HG03565 (cell line): Measurements from ENCODE around the gene DENND1A.
"Not testable (repeated sequence)": the region's sequence is repeated elsewhere in the genome, so short reads cannot be mapped to it uniquely, and the experiment has no call there.

Experiments used
- ATAC-seq: cut with Tn5 transposase; IDR thresholded peaks from one replicate; pipeline ENCODE4 v1.9.1; 2021; ENCODE audit warnings: mild to moderate bottlenecking, moderate library complexity; ENCODE audit not compliant: unreplicated experiment

Gene DENND1A

DNA sequence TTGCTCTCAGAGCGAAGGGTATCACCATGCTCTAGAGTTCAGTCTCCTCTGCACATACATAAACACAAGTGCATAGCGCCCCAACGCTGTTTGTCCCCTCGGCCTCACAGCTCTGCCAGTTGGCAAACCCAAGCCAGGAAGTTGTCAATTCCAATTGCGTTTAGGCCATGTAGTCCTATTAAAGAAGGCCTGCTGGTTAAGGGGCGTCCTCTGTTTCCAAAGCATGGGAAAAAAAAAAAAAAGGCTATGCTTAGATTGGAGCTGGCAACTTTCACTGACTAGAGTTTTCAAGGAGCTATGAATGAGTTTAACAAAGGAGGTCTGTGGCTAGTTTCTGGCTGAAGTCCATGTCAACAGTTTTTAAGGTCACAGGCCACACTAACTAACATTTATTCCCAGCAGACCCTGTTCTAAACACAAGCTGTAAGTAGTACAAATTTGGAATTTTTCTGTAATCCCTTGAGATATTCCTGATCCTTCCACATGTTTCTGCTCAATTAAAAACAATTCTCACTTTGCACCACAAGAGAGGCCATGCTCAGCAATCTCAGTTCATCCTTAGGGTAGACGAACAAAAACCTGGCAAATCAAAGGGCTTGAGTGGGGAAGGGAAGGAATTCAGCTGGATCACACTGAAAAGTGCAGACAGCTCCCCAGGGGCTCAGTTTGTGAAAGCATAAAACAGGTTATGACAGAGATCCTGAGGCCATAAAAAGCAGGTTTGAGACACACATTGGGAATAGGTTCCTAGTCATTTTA is 187.7 kb downstream of the DENND1A start:
- ATAC-seq: no peak

DNA sequence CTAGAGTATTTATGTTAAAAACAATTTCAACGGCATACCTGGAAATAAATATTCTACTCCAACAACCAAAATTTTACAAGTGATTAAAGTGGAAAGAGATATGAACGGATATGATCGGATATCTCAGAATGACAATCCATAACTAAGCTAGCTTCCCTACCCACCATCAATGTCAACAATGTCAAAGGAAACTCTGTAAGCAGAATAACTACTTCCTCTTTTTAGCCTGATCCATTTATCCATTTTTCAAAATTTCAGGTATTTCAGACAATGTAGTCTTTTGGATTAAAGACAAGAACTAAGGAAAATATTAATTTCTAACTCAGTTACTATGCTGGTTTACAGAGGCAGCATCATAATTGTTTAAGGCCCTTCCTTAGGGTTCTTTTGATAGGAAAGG is 188.7 kb downstream of the DENND1A start:
- no peak for ATAC-seq

DNA sequence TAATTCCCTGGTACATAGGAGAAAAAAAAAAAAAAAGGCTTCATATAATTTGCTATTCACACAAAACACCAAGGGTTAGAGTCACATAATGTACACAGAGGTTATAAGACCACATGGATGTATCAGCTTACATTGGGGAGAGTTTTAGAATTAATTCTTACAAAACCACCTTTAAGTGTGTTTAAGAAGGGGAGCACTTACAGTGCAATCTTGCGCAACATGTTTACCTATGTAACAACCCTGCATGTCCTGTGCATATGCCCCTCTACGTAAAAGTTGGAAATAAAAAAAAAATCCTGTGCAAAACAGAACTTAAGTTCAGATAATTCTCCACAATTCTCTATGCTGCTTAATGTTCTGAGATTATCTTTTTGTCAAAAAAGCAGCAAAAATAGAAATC is 190.0 kb downstream of the DENND1A start:
- ATAC-seq: no peak

DNA sequence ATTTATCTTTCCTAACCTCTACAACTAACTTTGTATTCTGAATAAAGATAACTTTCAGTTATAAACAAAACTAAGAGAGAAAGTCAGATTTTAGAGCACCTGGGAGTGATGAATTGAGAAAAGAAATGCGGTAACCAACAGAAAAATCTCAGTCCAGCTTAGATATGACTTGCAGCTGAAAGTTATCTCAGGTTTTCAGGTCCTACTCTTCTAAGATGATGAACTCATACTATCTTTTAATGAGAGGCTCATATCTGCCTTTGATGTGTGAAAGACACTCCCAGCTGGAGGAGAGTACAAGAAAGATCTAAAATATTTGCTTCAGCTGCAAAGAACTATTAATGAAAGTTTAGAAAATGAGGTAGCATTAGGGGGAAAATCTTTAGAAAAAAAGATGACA is 190.5 kb downstream of the DENND1A start:
- ATAC-seq: no peak

DNA sequence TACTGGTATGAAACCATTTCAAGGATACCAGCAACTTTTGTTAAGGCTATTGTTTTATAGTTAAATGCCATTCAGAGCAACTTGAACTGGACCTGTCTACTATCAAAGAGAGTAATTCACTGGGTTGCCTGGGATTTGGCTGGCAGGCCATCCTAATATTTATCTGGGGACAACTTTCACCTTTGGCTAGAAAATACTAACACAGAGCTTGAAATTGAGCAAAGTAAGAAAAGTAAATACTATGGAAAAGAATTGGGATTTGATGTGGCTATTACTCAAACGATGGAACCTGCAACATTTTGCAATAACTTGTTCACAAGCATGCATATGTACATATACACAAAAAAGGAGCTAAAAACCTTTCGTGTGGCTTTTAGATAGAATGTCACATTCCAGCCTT is 191.3 kb downstream of the DENND1A start:
- no peak for ATAC-seq

DNA sequence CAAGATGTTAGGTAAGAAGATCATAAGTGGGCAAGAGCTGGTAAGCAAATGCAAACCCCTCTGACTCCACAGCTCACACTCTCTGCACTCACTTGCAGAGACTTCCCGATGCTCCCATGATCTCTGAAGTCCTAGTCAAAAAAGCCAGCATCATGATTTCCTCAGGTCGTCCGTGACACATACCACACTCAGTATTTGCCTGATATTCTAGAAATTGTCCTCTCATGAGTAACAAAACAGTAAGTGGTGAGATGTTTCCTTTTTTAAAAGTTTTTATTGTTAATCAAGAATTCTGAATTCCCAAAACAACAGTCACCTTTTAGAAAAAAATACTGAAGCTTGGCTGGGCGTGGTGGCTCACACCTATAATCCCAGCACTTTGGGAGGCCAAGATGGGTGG is 194.6 kb downstream of the DENND1A start:
- no peak for ATAC-seq

DNA sequence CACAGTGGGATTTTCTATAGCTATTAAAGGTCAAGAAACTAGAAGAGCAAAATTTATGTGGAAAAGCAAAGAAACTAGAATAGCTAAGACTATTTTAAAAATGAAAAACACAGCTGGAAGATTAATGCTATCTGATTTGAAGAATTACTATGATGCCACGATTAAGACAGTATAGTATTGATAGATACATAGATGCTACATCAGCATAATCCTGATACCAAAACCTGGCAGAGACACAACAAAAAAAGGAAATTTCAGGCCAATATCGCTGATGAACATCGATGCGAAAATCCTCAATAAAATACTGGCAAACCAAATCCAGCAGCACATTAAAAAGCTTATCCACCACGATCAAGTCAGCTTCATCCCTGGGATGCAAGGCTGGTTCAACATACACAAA is 201.4 kb downstream of the DENND1A start:
- ATAC-seq: not testable (repeated sequence)

DNA sequence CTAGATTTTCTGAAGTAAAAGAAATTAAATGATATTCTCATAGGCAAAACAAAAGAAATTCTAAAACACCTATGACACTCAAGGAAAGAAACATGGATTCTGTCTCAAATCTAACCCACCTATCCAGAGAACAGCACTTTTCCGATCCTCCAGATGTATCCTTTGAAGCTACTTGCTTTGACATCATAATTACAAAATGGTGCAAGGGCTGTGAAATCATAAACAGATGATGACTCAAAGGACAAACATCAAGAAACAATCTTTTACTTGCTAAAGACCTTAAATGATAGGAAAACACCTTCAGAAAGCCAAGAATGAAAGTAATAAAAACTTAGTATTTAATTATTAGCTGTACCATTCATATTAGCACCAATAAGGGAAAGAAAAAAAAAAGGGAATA is 202.6 kb downstream of the DENND1A start:
- ATAC-seq: no peak

DNA sequence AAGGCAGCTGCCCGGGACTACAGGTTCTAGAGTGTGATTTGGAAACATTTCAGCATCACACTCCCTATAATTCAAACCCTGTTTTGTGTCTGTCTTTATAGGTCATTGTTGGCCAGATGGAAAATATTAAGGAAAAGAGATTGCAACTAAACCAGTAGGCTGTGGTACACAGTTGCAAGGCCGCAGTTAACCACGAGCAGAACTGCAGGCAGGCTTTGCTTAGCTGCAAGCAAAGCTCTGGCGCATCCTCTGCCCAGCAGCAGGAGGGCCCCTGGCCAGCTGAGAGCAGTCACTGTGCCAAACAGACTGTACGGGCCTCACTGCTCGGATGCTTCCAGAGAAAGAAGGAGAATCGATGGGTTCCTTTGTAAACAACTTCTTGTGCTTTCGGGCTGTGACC is 204.5 kb downstream of the DENND1A start:
- ATAC-seq: no peak

DNA sequence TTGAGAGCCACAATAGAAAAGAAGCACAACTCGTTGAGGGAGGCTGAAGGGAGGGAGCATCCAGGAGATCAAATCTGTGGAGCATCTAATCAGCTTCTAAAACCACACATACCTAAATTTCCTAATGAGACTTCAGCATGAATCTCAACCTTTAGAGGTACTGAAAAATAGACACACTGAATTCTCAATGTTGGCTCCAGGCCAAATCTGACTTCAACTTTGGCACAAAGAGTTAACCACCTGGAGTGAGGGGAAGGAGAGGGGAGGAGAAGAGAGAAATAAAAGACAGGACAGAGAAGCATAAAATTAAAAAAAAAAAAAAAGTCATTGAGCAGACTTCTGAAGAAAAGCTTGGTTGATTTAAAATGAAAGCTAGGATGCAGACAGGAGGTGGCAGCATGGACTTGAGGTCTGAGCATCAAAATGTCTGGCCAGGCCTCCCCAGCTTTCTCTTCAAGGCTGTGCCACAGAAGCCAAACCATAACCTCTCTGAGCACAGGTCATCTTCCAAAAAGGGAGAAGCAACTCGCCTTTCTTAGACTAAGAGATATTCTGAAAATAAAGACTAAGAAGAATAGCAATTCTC is 205.6 kb downstream of the DENND1A start:
- no peak for ATAC-seq

DNA sequence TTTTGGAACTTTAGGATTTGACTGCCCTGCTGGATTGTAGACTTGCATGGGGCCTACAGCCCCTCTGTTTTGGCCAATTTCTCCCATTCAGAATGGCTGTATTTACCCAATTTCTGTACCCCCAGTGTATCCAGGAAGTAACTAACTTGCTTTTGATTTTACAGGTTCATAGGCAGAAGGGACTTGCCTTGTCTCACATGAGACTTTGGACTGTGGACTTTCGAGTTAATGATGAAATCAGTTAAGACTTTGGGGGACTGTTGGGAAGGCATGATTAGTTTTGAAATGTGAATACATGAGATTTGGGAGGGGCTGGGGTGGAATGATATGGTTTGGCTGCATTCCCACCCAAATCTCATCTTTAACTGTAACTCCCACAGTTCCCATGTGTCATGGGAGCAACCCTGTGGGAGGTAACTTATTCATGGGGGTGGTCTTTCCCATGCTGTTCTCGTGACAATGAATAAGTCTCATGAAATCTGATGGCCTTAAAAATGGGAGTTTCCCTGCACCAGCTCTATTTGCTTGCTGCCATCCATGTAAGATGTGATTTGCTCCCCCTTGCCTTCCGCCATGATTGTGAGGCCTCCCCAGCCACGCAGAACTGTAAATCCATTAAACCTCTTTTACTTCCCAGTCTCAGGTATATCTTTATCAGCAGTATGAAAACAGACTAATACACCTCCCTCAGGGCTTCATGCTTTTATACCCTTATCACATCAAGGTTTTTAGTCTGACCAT is 206.6 kb downstream of the DENND1A start:
- ATAC-seq: no peak

DNA sequence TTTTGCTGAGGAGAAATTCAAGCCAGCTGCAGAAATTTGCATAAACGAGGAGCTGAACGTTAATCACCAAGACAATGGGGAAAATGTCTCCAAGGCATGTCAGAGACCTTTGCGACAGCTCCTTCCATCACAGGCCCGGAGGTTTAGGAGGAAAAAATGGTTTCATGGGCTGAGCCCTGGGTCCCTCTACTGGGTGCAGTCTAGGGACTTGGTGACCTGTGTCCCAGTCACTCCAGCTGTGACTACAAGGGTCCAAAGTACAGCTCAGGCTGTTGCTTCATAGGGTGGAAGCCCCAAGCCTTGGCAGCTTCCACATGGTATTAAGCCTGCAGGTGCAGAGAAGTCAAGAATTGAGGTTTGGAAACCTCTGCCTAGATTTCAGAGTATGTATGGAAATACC is 207.5 kb downstream of the DENND1A start:
- no peak for ATAC-seq

DNA sequence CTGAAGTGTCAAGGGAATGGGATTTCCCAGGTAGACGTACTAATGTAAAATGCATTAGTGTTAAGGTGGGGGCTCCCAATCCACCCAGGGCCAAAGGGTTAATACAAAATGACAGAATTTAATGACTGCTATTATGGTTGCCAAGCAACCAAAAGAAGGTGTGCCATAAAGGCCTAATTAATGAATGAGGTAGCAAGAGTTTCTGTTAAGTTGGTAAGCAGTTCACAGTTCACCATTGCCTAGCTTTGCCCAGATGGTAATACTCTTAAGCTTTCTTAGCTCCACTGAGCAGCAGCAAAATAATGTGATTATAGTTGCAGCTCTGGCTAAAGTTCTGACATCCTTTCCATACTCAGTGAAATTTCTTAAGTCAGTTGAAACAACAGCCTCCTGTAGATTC is 211.7 kb downstream of the DENND1A start:
- ATAC-seq: no peak

DNA sequence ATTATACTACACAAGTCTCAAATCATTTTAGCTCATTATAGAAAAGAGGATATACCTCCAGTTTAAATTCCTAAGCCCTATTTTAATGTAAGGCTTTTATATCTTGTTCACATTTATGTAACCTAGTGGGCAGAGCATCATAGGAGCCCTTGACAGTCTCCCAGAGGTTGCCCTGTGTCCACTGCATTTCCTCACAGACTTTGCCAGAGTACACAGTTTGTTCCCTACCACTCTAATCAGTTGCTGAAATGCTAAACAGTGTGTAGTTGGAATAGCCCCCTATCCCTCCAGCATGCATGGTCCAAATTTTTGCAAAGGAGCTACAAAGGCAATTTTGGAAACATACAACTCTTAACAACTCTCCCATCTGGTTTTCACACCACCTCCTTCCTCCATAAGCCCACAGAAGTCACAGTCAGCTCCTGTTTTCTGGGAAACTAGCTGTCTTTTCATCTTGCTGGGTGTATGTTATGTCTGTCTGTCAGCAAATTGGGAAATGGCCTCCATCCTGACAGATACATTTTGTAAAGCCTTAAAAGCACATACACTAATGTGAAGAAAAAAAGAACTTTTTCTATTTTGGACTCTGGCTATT is 212.2 kb downstream of the DENND1A start:
- ATAC-seq: no peak

DNA sequence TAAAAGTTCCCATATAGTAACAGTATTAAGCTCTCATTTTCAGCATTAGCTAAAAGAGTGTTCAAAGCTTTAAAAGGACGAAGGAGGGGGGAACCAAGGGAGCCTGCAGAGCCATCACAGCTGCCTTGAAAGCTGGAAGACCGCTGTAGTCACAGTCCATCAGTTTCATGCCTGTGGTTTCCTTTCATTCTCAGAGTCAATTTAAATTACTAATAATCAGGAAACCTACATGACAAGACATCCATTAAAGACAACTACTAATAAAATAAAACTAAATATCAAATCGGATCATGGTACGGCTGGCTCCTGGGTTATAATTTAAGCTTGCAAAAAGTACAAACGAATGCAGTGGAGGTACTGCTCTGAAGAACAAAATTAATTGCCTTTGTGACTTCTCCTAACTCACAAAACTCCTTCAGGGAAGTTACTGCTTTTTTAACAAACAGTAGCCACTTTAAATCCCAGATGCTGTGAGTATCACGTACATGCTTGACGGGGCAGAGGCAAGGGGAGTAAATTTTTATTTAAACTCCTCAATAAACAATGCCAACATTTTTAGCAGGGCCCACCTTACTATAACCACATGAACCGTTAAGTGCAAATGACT is 213.5 kb downstream of the DENND1A start:
- no peak for ATAC-seq

DNA sequence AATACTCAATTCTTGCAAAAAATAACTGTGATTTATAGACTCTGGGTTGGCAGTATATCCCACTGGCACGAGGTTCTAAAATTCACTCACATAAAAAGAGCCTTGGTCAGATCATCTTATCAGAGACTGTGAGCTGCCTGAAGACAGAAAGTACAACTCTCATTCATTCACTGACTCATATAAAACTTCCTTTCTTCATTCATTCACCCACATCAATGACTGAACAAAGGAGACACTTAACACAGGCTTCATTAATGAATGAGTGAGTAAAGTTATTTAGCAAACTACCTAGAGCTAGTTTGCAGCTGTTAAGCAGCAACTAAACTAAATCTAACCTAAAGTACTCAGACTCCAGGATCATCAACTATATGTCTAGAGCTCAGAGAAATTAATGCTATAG is 214.7 kb downstream of the DENND1A start:
- ATAC-seq: no peak

DNA sequence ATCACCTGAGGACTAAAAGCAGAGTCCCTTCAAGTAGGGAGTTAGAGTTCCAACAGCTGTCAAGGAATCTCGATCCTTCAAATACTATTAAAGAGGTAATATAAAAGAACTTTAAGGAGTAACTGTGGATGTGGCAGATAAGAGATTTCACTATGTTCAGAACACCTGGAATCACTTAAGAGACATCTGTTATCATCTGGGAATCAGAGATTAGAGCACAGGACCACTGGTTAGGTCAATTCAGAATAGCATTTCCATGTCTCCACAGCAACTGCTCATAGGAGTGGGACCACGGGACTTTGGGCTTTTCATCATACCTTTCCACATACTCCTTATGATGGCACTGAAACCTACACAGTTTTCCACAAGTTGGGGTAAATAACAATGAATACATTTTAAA is 216.6 kb downstream of the DENND1A start:
- ATAC-seq: no peak

DNA sequence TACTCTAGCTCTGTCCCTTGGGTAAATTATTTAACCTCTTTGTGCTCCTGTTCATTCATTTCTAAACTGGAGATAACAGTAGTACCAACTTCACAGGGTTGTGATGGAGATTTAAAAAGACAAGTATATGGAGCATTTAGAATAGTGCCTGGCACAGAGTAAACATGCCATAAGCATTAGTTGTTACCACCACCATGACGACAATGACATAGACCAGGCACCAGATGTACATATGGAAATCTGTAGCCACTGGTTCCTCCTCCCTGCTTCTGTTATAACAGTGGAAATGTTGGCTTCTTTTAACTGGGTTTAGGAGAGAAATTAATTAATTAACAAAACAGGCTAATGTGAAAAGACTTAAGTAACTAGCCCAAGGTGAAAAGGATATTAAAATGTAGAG is 217.5 kb downstream of the DENND1A start:
- ATAC-seq: no peak

DNA sequence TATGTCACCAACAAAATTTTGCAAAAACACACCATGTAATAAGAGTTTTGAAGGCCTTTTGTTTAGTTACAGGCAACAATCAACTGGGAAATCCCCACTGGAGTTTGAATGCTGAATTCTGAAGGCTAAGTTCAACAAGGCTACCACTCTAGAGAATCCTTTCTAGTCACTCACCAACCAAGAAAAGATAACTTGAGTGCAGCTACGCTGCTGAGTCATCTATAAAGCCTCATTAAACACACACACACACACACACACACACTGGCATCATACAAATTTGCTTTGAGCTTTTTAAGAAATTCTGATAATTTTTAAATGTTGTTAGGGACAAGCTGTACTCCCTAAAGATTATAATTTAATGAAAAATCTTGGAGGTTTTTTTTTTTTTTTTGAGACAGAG is 219.6 kb downstream of the DENND1A start:
- no peak for ATAC-seq

DNA sequence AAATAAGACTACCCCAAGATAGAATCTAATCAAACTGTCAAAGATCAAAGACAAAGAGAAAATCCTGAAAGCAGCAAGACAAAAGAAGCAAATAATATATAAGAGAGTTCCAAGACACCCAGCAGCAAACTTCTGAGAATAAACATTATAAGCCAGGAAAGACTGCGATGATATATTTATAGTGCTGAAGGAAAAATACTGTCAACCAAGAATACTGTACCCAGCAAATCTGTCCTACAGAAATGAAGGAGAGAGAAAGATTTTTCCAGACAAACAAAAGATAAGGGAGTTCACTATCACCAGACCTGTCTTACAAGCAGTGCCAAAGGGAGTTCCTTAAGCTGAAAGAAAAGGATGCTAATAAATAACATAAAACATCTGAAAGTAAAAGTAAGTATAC is 227.4 kb downstream of the DENND1A start:
- ATAC-seq: no peak

DNA sequence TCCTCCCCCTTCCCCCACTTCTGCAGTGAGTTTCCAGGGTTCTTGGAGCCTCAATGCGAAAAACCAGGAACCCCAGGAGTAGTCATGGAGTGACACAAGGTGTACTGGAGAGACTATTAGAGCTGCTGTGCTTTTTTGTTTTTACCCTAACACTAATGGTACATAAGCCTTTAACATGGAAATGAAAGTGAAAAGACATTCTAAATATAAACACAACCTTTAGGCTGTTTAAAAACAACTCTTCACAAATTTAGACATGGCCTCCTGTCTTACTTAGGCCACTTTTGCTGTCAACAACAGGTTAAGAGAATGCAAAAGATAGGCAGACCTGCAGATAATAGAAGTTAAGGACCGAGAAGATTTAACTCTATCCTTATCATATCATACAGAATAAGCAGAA is 232.2 kb downstream of the DENND1A start:
- ATAC-seq: no peak
